Measurements from ENCODE around the gene IER2. TPM values are rescaled to one million over a fixed set of nuclear protein-coding genes. Genes with fewer than 3 reads are reported as not detected.

IER2 gene
- total RNA-seq, 1 experiment from 2014 or later, result 247 TPM

DNA sequence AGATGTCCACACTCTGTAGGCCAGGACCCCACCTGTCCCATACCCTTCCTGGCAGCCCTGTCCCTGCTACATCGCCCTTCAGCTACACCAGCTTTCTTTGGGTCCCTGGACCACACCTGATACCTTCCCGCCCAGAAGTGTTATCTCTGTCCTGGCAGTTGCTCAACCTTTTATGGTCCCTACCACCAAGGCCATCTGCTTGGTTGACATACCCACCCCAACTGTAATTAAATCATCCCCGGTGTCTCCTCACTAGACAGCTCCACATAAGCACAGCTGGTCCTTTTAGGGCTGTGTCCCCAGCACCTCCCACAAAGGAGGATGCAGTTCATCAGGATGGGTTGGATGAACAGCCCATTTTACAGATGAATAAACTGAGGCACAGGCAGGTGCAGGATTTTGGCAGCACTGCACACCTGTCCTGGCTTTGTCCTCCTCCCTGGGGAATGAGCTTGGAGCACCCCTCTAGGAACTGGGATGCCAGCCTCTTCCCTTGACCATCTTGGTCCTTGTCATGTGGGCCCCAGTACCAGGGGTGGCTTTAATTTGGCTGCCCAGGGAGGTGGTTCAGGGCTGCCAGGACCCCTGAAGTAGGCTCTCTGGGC, 19.2 kb upstream of the IER2 start (continued):
- TF ChIP-seq YY1 (IDR thresholded peaks at IDR 0.05; ENCODE audit: extremely low read depth, insufficient replicate concordance, low read depth, low read length) (no peak), EZH2 (IDR thresholded peaks at IDR 0.05) (no peak), ELF1 (IDR thresholded peaks at IDR 0.05; ENCODE audit: borderline replicate concordance, low read depth) (no peak)

DNA sequence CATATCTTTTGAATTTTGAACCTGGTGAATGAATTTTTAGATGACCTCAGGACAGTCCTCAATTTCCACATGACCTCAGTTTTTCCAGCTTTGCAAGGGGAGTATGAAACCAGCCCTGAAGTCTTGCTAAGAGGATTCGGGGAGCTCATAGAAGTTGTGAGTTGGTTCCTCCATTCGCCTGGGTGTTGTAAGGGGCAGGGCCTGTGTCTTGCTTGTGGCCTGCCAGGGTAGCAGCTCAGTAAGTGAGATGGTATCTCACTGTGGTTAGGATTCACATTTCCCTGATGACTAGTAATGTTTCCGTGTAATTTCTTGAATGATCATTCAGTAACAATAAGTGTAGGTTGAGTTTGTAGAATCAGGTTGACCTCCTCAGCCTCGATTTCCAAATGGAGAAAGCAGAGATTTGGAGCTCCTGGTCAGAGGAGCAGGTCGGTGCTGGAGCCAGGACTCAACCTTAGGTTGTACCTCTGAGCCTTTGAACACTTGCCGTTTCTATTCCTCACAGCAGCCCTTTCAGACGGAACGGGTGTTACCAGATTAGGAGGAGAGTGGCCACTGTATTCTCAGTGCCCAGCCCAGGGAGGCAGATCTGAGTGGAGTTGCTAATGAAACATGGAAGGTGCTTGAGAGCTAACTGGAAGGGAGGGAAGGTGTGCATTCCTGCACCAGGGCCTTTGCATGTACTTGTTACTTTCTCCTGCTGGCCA, 17.6 kb upstream of the IER2 start:
- no peak for DNase-seq (ENCODE audit: low read depth, low spot score)
- Histone ChIP-seq H3K27me3 (ENCODE audit: insufficient read depth, low read length) (no peaks in the 10 kb centered on the region), H3K79me2 (ENCODE audit: insufficient read depth, low read length) (peaks cover 72% of the 10 kb centered on the region), H4K20me1 (ENCODE audit: insufficient read depth) (peaks cover 9% of the 10 kb centered on the region; the same call in 1 of the 2 replicates), H3K4me3 (replicated peaks in 1 of 2; ENCODE audit: low read depth in 1 of 2, low read length in 2 of 2) (no peak overlapping the region), H3K4me2 (ENCODE audit: low read length) (no peak overlapping the region), H2AFZ (ENCODE audit: low read depth, low read length, poor library complexity, severe bottlenecking) (no peak overlapping the region), H3K9ac (ENCODE audit: low read length) (no peak overlapping the region), H3K4me1 (ENCODE audit: control insufficient read depth in 1 of 2, insufficient read depth in 2 of 2, low read length in 2 of 2) (peaks cover 2 to 38% of the 10 kb centered on the region in 2 experiments; a peak in 3 of 4 replicates), H3K27ac (ENCODE audit: low read depth, low read length) (no peak overlapping the region), H3K9me2 (ENCODE audit: insufficient read depth) (no peaks in the 10 kb centered on the region), H3K36me3 (ENCODE audit: control insufficient read depth in 1 of 2, insufficient read depth in 2 of 2, low read length in 2 of 2) (peaks cover 8 to 26% of the 10 kb centered on the region in 2 experiments; a peak in 3 of 4 replicates), H3K9me3 (ENCODE audit: control insufficient read depth in 1 of 2, insufficient read depth in 1 of 2, low read depth in 1 of 2, low read length in 2 of 2) (no peaks in the 10 kb centered on the region)
- ATAC-seq, result no peak
- no TSS peak for BruUV-seq (replicated peaks)
- CTCF ChIA-PET, result no interaction called here
- intact Hi-C loops (cut with micrococcal nuclease), result no loop called here
- POLR2A ChIA-PET, result no interaction called here
- TF ChIP-seq EGR1 (IDR thresholded peaks at IDR 0.05; ENCODE audit: low read depth) (no peak), EZH2 (IDR thresholded peaks at IDR 0.05) (no peak)
- RAD21 ChIA-PET (ENCODE audit: low non-redundant PET in 1 of 2, low total read pairs in 2 of 2, uncharacterized antibody in 2 of 2, unreplicated experiment in 2 of 2), result no interaction called here

DNA sequence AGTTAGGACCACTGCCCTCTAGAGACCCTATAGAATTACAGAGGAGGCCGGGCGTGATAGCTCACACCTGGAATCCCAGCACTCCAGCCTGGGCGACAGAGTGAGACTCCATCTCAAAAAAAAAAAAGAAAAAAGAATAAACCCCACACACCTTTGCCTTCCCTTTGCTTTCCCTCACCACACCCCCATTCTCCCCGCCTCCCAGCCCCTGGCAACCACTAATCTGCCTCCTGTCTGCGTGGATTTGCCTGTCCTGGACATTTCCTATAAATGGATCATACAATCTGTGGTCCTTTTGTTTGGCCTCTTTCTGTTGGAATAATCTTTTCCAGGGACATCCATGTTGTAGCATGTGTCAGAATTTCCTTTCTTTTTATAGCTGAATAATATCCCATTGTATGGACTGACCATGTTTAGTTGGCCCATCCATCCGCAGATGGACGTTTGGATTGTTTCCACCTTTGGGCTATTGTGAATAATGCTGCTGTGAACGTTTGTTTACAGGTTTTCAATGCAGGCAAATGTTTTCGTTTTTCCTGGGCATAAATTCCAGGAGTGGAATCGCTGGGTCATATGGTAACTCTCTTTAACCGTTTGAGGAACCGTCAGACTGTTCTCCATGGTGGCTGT, 16.9 kb upstream of the IER2 start:
- intact Hi-C loops (cut with micrococcal nuclease), result no loop called here
- Histone ChIP-seq H3K9me2 (ENCODE audit: insufficient read depth) (no peaks in the 10 kb centered on the region), H3K9ac (ENCODE audit: low read length) (no peak overlapping the region), H3K27ac (ENCODE audit: low read depth, low read length) (no peak overlapping the region), H2AFZ (ENCODE audit: low read depth, low read length, poor library complexity, severe bottlenecking) (no peak overlapping the region), H3K4me3 (replicated peaks in 1 of 2; ENCODE audit: low read depth in 1 of 2, low read length in 2 of 2) (no peak overlapping the region), H4K20me1 (ENCODE audit: insufficient read depth) (peaks cover 9% of the 10 kb centered on the region; the same call in 1 of the 2 replicates), H3K4me1 (ENCODE audit: control insufficient read depth in 1 of 2, insufficient read depth in 2 of 2, low read length in 2 of 2) (peaks cover 2 to 31% of the 10 kb centered on the region in 2 experiments; a peak in 3 of 4 replicates), H3K27me3 (ENCODE audit: insufficient read depth, low read length) (no peaks in the 10 kb centered on the region), H3K36me3 (ENCODE audit: control insufficient read depth in 1 of 2, insufficient read depth in 2 of 2, low read length in 2 of 2) (peaks cover 10 to 34% of the 10 kb centered on the region in 2 experiments; a peak in 3 of 4 replicates), H3K79me2 (ENCODE audit: insufficient read depth, low read length) (peaks cover 64% of the 10 kb centered on the region), H3K9me3 (ENCODE audit: control insufficient read depth in 1 of 2, insufficient read depth in 1 of 2, low read depth in 1 of 2, low read length in 2 of 2) (no peaks in the 10 kb centered on the region), H3K4me2 (ENCODE audit: low read length) (no peak overlapping the region)
- no peak for TF ChIP-seq JUND (IDR thresholded peaks at IDR 0.05)
- TF ChIP-seq ZNF274 (IDR thresholded peaks at IDR 0.05; ENCODE audit: low read depth, low read length), result no peak
- no peak for TF ChIP-seq RAD21 (IDR thresholded peaks at IDR 0.05; ENCODE audit: low read depth)
- no peak for TF ChIP-seq ZFX (IDR thresholded peaks at IDR 0.05)
- no peak for TF ChIP-seq ELF1 (IDR thresholded peaks at IDR 0.05; ENCODE audit: borderline replicate concordance, low read depth)
- TF ChIP-seq, protein P1, sequence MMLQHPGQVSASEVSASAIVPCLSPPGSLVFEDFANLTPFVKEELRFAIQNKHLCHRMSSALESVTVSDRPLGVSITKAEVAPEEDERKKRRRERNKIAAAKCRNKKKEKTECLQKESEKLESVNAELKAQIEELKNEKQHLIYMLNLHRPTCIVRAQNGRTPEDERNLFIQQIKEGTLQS (IDR thresholded peaks at IDR 0.05), result no peak
- TF ChIP-seq TCF7L2 (IDR thresholded peaks at IDR 0.05; ENCODE audit: borderline replicate concordance, extremely low read depth, insufficient read depth, insufficient read length), result no peak
- TF ChIP-seq POLR2A (IDR thresholded peaks at IDR 0.05; ENCODE audit: borderline replicate concordance, extremely low read depth, insufficient read depth, insufficient read length), result no peak
- no peak for TF ChIP-seq EGR1 (IDR thresholded peaks at IDR 0.05; ENCODE audit: low read depth)
- TF ChIP-seq SP1 (IDR thresholded peaks at IDR 0.05; ENCODE audit: low read depth), result no peak
- ChIA-PET RAD21 (ENCODE audit: low non-redundant PET in 1 of 2, low total read pairs in 2 of 2, uncharacterized antibody in 2 of 2, unreplicated experiment in 2 of 2) (no interaction called here), POLR2A (no interaction called here), CTCF (no interaction called here)
- no TSS peak for BruUV-seq (replicated peaks)
- ATAC-seq, result no peak
- DNase-seq (ENCODE audit: low read depth, low spot score), result no peak

Data from HCT116 (cell line).